Stimulated activated CD8-positive, alpha-beta memory T cell treated with anti-CD3 and anti-CD28 coated beads, Interleukin-4, amount 100 ng/mL, for 48 hours (primary cell): ENCODE data around the gene ALPL.
"Not testable (repeated sequence)": the region's sequence is repeated elsewhere in the genome, so short reads cannot be mapped to it uniquely, and the experiment has no call there.

Source experiments
- DNase-seq: peaks from one replicate; pipeline ENCODE4 v3.0.0-alpha.2; 2020

ALPL gene

GRCh38 chr1:21563971-21564370, 54.7 kb downstream of the ALPL start:
- DNase-seq = no peak

- no peak for DNase-seq
Observed at GRCh38 chr1:21564521-21565095, 55.4 kb downstream of the ALPL start.

GRCh38 chr1:21565285-21565684, 56.1 kb downstream of the ALPL start:
- DNase-seq = no peak

GRCh38 chr1:21566361-21566760, 57.1 kb downstream of the ALPL start:
- not testable (repeated sequence) for DNase-seq

- no peak for DNase-seq
Observed at GRCh38 chr1:21567241-21568005, 58.2 kb downstream of the ALPL start.

- no peak for DNase-seq
Observed at GRCh38 chr1:21568006-21568746, 59.0 kb downstream of the ALPL start.

GRCh38 chr1:21568809-21569385, 59.7 kb downstream of the ALPL start:
- no peak for DNase-seq

- no peak for DNase-seq
Observed at GRCh38 chr1:21569820-21570527, 60.8 kb downstream of the ALPL start.

GRCh38 chr1:21570528-21570875, 61.3 kb downstream of the ALPL start:
- DNase-seq = no peak

- DNase-seq = no peak
Observed at GRCh38 chr1:21570885-21571284, 61.7 kb downstream of the ALPL start.

- DNase-seq = no peak
Observed at GRCh38 chr1:21572221-21572620, 63.0 kb downstream of the ALPL start.

GRCh38 chr1:21572735-21573277, 63.6 kb downstream of the ALPL start:
- no peak for DNase-seq

GRCh38 chr1:21573475-21573874, 64.3 kb downstream of the ALPL start:
- no peak for DNase-seq

GRCh38 chr1:21573971-21574465, 64.8 kb downstream of the ALPL start:
- DNase-seq = peak; percentile 53

GRCh38 chr1:21574466-21575151, 65.4 kb downstream of the ALPL start:
- DNase-seq = no peak

GRCh38 chr1:21575351-21575942, 66.2 kb downstream of the ALPL start:
- no peak for DNase-seq

- no peak for DNase-seq
Observed at GRCh38 chr1:21576031-21576797, 67.0 kb downstream of the ALPL start.

- no peak for DNase-seq
Observed at GRCh38 chr1:21576798-21577187, 67.6 kb downstream of the ALPL start.

- DNase-seq = no peak
Observed at GRCh38 chr1:21577324-21577723, 68.1 kb downstream of the ALPL start.

- DNase-seq = no peak
Observed at GRCh38 chr1:21577933-21578332, 68.7 kb downstream of the ALPL start.

- DNase-seq = no peak
Observed at GRCh38 chr1:21579791-21580190, 70.6 kb downstream of the ALPL start.
